SK-MEL-5 (cell line): ENCODE data around the gene AMBRA1. TPM values are rescaled to one million over a fixed set of nuclear protein-coding genes. Genes with fewer than 3 reads are reported as not detected.
"Not testable (repeated sequence)": the region's sequence is repeated elsewhere in the genome, so short reads cannot be mapped to it uniquely, and the experiment has no call there.

Experiments used
- DNase-seq: peaks from one replicate; pipeline ENCODE4 v3.0.0-alpha.2; 2016; ENCODE audit warnings: low read depth, low spot score
- in situ Hi-C: cut with HindIII; loops from 2 replicates; pipeline ENCODE4 v1.10.0; 2016; ENCODE audit warnings: low sequenced_read_pairs, high pct_unique_total_duplicates, low pct_unique_long_range_greater_than_20kb
- total RNA-seq: library from RNA; depleted of rRNA; stranded (reverse); fragments of >200 nt; shearing (Covaris generic); gene quantifications from 2 replicates; pipeline ENCODE4 v1.2.3, GENCODE V29; 2014

The AMBRA1 gene
- total RNA-seq, 1 experiment from 2014 or later: 22.2 TPM

DNA sequence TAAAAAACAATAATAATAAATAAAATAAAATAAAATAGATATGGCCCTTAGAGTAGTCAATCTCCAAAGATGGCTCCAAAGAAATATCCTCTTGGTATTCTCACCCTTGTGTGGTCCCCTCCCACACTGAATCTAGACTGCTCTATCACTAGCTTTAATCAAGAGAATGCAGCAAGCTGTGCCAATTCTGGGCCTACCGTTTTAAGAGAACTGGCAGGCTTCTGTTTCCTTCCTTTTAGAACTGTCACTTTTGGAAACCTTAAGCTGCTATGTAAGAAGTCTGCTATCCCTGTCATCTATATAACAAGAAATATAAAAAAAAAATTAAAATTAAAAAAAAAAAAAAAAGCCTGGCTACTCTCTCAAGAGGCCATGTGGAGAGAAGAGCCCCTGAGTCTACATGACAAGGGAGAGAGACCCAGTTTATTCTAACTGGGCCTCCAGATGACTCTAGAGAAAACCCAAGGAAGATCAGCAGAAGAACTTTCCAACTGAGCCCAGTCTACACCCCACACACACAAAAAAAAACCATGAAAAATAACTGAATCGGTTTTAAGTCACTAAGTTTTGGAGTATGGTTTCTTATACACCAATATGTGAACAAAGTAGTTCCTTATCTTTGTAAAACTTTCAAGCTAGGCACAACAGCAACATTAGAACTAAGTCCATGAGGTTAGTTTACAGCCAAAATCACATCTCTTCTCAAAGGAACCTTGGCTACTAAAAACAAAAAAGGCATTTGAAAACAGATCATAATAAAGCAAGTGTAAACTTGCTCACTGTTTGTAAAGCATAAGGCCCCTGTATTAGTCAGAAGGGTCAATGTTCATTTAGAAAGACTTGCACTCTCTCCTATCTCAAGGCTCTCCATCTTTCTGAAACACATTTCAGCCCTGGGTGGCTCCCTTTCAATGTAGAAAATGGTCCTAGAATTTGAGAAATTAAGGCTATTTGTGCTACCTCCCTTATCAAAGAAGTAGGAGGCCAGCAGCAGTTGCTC lies 67.3 kb downstream of the AMBRA1 start:
- in situ Hi-C loops: no loop called here
- DNase-seq: no peak

DNA sequence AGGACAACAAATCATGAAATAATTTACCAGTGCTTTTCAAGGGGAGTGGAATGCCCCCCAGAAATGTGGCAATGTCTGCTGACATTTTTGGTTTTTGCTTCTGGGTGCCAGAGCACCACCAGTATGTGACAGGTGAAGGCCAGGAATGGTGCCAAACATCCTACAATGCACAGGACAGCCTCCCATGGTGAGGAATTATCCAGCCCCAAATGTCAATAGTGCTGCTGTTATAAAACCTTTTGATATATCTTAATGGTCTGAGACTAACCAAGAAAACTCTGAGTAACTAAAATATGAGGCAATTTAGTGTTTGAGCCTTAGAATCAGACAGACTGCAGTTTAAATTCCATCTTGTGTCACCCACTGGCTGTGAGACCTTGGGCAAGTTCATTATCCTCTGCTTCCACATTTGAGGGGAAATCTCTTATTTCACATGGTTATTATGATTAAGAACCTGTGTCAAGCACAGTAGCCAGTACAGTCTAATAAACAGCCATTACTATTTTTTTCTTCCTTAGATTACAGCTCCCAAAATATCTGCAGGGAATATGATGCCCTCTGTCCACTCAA lies 69.5 kb downstream of the AMBRA1 start:
- in situ Hi-C loops: no loop called here
- no peak for DNase-seq

DNA sequence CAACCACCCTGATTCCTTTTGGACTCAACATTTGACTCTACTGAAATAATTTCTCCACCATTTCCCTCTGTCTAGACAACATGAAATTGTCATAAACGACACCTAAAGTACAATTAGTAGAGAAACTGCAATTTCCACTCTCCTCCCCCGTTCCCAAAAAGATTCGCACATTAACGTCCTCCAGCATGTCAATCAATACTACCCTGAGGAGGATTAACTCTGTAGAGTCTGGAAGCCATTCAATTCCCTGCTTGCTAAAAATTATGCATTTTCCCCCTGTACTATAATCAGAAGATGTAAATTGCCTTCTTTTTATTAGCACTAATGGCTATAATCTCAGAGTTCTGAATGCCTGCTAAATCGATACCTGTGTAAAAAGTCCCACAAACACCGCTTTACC lies 70.5 kb downstream of the AMBRA1 start:
- DNase-seq: no peak
- in situ Hi-C loops: no loop called here

DNA sequence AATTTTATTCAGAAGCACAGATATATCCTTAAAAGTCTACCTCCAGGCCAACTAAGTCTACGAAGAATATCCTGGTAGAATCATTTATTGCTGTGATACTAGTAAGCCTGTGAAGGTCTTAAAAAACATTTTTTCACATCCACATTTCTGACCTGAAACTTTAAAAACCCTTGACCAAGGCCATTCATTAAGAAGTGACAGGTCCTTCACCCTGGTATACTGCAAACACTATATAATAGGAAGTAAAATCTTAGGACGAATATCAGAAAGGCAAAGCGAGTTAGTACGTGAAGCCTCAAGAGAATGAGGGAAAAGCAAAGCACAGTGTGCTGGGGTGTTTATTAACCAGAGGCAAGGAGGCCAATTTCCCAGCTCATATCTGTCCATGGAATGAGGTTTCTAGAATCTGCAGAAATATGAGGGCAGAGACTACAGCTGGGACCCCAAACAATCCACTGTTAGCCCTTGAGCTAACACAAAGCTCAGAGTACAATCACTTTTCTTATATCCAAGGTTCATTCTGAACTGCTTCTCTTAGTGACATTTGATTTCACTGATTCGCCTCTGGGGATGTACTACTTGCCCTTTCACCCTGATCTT lies 71.0 kb downstream of the AMBRA1 start:
- in situ Hi-C loops: no loop called here
- no peak for DNase-seq

DNA sequence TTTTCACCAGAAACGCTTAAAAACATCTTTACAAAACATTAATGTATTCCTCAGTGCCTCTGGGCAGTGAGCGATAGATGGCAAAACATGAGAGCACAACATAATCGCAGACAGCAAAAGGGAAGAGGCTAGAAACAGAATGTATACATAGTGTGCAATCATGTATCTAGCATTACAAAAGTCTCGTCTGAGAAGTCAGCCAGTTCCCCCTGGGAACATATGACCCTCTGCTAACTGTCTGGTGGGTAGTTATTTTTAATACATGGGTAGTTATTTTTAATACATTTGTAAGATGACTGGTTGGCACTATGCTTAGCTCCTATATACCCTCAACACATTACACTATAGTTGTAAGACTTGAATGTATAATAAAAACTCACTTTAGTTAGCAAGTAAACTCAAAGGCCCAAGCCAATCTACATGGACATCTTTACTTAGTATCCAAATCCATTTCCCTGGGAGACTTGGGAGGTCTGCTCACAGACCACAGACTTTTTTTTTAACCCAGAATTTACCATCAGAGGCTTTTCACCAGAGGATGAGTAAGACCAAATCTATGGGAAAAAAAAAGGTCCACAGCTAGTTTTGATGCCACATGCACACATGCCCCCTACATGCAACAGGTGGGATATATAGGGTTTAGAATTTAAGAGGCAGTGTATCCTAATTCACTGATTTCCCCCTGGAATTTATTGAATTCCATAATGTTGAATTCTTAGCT lies 71.7 kb downstream of the AMBRA1 start:
- DNase-seq: no peak
- in situ Hi-C loops: no loop called here

DNA sequence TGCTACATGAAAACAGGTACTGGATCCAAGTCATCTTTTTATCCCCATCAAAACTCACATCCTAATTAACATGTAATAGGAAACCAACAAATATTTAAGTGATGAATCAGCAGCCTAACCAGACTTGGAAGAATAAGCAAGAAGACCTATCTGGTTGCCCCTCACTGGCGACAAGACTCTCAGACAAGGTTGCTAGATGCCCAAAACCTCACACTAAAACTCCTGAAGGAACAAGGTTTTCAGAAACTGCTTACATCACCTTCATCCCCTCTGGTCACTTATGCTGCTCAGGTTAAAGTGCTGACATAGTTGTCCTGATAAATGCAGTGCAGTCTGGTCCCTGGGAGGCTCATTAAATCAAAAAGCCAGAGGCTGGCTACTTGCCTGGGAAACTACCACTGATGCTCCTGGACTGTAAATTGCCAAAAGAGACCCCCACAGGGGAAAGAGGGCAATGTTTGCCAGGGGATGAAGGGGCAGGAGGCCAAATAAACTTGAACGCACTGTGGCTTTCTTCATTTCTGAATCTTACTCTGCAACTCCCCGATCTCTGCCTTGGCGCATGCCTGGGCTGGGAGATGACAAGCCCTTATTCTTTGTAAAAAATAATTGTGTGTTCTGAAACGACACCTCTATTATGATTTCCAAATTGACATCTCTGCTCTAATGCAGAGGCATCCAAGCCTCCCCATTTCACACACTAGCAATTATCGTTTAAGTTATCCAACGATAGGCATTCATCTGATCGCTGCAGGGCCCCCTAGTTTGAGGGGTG lies 72.7 kb downstream of the AMBRA1 start:
- no peak for DNase-seq
- in situ Hi-C loops: no loop called here

DNA sequence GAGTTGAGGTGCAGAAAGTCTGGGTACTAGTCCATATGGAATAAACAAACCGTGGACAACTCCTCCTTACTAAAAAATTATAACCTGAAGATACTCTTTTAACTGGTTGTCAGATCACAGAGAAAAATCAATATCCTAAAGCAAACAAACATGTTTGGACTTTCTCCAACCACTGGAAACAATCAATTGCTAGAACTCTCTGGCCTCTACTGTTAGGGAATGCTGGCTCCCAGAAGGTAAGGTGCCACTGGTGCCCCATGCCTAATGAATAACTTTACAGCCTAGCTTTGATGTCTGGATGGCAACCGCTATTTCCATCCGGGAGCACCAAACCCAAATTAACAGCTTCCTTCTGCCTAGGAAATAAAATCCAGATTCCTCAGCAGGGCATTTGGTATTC lies 74.5 kb downstream of the AMBRA1 start:
- in situ Hi-C loops: no loop called here
- no peak for DNase-seq

DNA sequence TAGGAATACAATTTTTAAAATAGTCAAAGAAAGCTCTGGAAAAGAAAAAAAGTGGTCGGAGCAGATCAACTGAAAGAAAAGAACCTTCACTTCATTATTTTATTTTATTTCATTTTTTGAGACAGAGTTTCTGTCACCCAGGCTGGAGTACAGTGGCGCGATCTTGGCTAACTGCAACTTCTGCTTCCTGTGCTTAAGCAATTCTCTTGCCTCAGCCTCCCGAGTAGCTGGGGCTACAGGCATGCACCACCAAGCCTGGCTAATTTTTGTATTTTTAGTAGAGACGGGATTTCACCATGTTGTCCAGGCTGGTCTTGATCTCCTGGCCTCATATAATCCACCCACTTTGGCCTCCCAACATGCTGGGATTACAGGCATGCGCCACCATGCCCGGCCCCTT lies 74.9 kb downstream of the AMBRA1 start:
- in situ Hi-C loops, DNase-seq: not testable (repeated sequence)

DNA sequence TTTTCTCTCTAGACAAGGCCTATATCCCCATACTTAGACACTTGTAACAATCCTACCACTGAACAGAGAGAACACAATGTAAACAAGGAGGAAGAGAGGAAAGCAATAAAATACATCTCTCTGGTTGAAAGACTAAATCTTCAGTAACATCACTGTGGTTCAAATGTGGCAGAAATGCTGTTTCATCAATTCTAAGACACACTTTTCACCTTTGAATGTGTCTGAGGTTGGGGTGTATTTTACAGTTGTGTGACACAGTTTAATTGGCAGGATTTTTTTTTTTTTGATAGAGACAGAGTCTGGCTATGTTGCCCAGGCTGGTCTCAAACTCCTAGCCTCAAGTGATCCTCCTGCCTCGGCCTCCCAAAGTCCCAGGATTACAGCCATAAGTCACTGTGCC lies 79.5 kb downstream of the AMBRA1 start:
- in situ Hi-C loops: no loop called here
- no peak for DNase-seq

DNA sequence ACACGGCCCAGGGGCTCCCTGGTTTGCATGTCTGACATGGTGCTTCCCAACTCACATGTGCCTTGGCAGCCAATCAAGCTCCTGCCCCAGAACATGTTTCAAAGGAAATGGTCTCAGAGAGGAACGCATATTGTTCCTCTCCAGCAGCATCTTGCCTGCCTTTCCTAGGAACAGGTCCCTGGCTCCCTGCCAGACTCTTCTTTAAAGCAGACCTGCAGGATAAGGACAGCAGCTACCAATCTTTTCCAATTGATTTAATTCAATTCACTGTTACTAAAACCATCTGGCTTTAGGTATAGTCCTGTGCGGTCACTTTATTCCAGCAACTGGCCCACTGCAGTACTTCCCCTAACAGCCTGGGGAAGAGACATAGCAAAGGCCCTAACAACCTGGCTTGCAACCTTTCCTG lies 79.9 kb downstream of the AMBRA1 start:
- in situ Hi-C loops: no loop called here
- DNase-seq: no peak

DNA sequence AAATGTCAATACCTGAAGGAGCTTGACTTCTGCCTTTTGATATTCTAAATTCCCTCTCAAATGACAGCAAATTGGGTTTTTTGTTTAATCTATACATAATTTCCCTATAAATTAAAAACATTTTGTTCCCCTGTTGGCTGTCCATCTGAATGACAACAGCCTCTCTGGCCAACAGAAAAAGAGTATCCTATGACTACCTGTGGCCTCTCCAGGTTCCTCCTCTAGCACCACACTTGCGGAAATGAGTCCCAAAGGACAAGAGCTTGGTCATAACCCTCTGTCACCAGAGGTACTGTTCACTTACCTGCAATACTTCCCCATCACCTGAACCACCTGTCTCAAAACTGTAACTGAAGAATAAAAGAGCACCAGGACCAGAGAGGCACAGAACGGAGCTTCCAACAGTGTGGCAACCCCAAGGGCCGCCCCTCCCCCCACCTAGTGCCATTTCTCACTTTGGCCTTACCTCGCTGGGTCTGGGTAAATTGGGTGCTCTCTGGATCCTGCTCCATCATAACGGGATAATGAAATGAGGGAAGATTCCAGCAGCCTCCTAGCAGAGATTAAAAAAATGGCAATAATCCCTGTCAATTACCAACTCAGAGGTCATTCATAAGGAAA lies 81.5 kb downstream of the AMBRA1 start:
- in situ Hi-C loops: no loop called here
- DNase-seq: no peak

DNA sequence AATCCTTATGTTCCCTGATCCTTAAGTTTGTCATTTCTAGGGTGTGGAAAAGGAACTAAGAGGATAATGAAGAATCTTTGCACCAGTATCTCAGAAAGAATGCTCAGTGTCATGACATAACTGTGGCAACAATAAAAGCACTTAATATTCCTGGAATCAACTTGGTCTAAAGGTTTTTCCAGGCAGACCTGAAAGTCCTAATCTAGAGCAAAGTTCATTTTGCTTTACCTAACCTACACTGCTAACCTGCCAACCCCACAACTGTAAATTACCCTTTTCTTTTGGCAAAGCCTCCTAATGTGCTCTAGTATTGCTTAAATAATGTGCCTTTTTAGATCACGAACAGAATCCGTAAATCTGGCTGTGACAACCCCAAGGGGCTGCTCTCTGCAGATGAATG lies 82.5 kb downstream of the AMBRA1 start:
- in situ Hi-C loops: no loop called here
- DNase-seq: no peak

DNA sequence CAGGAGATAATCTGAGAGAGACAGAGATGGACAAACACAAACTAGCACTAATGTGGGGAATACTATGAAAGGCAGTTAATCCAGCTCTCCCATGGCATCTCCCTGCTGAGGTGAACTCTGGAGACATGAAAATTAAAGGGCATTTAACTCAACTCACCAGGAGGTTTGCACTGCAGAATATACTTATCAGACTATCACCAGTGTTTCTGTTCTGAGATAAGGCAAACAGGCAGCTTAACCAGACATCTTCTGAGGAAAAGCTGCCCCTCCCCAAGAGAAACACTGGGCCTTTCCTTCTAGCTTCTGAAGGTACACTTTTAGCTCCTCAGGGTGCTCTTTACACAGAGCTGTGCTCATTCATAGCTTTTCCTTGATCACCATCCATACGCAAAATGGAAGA lies 85.5 kb downstream of the AMBRA1 start:
- no peak for DNase-seq
- in situ Hi-C loops: no loop called here

DNA sequence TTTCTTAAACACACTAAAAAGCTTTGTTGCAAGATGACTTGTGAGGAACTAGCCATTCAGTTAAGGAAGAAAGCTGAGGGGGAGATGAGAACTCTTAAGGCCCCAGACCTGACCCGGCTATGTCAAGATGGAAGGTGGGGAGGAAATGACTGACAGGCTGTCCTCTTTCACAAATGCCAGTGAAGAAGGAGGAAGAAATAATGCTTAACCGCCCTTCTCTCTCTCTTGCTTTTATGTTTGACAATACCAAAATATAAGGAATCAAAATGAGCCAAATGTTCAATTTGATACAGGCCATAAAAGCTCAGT lies 87.4 kb downstream of the AMBRA1 start:
- DNase-seq: no peak
- in situ Hi-C loops: no loop called here

DNA sequence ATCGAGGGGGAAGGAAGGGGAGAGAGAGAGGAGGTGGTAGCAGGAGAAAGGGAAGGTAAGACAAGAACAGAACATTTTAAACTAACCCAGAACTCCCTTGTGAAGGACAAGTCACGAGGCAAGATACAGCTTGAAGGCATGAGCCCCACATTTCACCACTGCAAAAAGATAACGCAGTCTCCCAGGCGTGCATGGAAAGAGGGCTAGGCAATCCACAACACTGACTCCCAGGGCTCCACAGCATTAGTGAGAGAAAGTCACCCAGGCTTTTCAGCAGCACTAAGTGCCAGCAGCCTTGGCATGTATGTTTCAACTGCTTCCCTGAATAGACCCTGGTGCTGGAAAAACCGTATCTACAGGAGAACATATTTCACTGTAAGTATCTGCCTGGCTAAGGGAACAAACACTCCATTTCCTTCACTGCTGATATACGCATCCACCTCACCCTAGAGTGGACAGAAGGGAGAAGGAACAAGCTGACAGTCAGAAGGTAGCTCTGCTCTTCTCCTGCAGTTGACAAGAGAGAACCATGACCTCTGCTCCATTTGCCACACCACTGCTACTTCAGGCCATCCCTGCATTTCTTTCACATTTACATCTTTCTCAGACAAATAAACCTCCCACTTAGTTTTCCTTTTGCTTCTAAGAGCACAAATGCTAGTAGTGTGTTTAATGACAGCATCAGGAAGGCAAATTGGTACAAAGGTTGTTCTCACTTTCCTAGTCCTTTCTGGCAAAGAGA lies 87.9 kb downstream of the AMBRA1 start:
- in situ Hi-C loops: no loop called here

DNA sequence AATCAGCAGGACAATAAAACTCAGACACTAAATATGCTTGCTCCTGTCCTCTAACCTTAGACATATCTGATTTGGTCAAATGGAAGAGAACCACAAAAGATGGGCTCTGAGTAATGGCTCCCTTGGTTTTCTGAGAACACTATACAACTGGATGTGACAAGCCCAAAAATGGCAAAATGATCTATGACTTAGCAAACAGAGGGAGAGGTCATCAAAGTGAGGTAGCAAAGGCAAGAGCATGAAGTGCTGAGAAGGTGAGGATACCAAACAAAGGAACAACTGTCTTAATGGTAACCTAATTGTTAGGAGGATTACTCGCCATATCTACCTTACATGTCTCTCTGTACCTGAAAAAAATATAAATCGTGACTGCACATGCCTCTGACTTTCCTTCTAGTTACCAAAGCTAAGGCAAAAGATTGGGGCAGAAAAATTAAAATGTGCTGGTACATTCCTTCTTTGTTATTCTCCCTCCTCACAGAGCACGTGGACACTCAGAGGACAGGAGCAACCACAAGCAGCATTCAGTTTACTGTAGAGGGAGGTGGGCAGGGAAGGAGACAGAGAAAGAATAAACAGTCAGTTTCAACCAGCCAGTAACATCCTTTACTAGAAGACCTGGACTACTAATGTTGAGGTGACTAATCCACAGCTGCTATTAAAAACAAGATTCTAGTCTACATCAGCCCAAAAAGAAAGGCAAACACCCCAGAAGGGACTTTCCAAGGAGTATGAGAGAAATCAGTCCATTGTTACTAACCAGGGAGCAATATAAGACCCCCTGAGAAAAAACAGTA lies 88.8 kb downstream of the AMBRA1 start:
- no peak for DNase-seq
- in situ Hi-C loops: no loop called here

More for the DNA sequence above, 87.9 kb downstream of the AMBRA1 start:
- DNase-seq: no peak
